GM19099 (cell line): ENCODE results near the gene LONRF3.

Experiments used
- POLR2A ChIP-seq: IDR thresholded peaks from 3 replicates; pipeline ENCODE4 v1.6.1; 2011; ENCODE audit warnings: low read depth; ENCODE audit not compliant: insufficient read length; ENCODE audit errors: extremely low read depth

Gene LONRF3

DNA sequence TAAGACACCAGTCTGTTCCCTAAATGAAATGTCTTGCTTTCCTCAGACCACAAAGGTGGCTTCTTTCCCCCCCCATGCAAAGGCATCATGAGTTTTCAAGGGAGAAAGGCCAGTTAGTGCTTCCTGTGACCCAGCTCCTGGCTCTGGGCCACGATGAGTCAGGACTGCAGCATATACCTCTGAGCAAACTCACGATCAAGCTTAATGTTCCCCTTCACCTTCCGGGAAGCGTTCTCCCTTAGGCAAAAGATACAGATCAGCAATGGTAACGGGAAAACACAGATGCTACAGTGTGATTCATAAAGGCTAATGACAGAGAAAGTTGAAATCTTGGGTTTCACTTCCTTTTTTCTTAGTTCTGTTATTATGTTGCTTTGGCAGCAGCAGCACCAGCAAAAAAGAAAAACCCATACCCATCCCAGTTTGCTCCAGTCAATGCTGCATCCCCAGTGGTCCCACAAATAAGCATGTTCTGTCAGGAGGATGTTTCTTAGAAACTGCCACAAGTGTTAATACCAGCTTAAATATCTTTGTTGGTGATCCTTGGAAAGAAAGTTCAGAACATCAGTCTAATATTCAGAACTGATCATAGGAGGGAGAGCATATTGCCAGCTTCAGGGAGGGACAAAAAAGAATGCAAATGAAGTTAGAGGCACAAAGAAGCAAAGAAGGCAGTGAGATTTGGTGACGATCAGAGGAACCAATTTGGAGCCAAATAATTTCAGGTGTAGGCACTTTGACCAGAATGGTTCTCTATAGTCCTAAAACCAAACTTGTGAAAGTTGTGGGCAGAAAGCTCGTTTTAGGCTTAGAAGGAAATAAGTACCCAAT is 41.2 kb downstream of the LONRF3 start:
- TF ChIP-seq POLR2A = no peak

- TF ChIP-seq POLR2A = no peak
Measured at GRCh38 chrX:119017077-119017476, 42.7 kb downstream of the LONRF3 start.

GRCh38 chrX:119025900-119026299 is 51.5 kb downstream of the LONRF3 start:
- no peak for TF ChIP-seq POLR2A

GRCh38 chrX:119028733-119029330 is 54.4 kb downstream of the LONRF3 start:
- no peak for TF ChIP-seq POLR2A

DNA sequence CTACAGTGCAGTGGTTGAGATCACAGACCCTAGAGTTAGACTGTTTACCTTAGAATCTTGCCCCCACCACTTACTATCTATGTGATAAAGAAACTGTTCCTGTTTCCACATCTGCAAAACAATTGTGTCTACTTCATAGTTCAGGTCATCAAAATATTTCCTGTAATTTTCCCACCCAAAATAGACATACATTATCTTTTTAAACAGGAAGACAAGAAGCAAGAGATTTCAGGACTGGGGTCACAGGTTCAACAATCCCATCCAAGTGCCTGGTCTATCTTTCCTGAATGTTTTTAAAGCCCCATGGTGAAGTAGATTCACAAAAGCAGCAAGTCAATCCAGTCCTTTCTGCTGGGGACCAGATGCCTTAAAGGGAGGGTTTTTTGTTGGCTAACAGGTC is 56.6 kb downstream of the LONRF3 start:
- no peak for TF ChIP-seq POLR2A

DNA sequence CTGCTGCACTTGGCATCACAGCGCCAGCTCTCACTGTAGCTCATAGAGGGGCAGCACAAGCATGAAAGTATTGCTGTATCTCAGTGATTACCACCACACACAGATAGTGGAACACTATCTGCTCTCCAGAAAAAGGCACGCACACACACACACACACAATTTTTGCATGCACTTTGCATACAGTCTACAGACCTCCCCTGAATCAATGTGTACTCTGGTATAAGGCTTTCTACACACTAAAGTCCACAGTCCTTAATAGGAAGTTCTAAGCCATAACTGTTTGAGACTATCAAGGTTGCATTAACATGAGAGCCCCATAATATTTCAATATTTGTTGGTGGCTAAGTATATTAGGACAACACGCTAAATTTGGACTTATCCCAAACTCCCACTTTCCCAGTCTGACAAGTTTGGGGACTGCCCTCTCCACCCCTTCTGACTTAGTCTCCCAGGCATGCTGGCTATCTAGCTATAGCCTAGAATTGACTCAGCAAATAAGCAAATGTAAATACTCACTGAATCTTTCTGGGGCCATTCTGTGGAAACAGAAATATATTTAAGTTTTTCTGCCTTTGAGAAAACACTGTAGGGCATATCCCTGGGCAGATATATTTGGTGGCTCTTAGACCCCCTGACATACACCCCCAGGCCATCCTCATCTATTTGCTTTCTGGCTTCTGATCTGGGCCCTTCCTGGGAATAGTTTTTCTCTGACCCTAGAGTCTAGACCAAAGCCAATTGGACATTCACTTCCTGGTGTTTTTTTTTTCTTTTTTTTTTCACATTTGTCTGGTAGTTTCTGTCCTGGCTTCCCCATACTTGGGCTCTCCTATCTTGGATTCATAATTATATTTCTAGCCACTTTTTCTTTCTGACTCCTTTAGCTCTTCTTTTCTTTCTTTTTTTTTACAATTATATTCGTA is 62.0 kb downstream of the LONRF3 start:
- TF ChIP-seq POLR2A = no peak

GRCh38 chrX:119040432-119040831 is 66.0 kb downstream of the LONRF3 start:
- TF ChIP-seq POLR2A = no peak

DNA sequence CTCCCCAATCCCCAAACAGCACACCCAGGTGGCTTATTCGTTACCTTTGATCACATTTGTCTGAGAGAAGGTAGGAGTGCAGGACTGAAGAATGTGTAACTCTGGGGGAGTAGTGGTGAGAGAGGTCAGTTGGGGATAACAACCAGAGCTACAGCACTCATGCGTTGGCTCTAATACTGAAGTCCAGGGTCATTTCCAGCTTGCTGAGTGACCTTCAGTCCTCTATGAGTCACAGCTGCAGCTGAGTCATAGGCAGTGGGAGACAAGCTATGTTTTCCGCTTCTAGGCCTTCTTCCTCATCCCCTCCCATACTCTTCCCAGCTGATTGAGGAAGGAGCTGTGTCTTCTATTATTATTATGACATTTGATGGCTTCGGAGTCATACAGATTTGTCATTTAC is 66.8 kb downstream of the LONRF3 start:
- TF ChIP-seq POLR2A = no peak

DNA sequence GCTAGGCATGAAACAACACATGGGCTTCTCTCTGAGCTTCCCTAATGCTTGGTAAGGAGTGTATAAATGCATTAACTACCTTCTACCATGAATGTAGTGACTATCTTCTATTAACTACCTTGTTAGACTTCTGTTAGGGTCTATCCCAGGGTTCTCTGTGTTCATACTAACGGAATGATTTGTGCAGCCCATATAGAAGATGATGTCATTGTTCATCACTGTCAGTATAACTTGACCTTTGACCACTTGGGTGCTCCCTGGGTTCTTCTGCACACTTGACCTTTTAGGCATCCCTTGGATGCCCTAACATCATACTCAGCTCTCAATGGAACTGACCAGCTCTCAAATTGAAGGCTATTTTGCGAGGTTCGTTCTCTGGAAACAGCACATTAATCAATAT is 67.6 kb downstream of the LONRF3 start:
- no peak for TF ChIP-seq POLR2A

- no peak for TF ChIP-seq POLR2A
Measured at GRCh38 chrX:119042996-119043395, 68.6 kb downstream of the LONRF3 start.

DNA sequence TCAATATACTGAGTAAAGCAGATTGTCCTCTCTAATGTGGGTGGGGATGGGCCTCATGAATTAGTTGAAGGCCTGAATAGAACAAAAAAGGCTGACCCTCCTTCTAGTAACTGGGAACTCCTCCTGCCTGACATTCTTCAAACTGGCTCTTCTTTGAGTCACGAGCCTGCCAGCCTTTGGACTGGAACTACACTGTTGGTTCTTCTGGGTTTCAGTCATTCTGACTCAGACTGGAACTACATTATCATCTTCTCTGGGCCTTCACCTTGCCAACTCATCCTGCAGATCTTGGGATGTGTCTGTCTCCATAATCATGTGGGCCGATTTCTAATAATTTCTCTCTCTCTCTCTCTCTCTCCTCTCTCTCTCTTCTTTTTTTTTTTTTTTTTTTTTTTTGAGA is 71.5 kb downstream of the LONRF3 start:
- no peak for TF ChIP-seq POLR2A

GRCh38 chrX:119055687-119056086 is 81.3 kb downstream of the LONRF3 start:
- TF ChIP-seq POLR2A = no peak

DNA sequence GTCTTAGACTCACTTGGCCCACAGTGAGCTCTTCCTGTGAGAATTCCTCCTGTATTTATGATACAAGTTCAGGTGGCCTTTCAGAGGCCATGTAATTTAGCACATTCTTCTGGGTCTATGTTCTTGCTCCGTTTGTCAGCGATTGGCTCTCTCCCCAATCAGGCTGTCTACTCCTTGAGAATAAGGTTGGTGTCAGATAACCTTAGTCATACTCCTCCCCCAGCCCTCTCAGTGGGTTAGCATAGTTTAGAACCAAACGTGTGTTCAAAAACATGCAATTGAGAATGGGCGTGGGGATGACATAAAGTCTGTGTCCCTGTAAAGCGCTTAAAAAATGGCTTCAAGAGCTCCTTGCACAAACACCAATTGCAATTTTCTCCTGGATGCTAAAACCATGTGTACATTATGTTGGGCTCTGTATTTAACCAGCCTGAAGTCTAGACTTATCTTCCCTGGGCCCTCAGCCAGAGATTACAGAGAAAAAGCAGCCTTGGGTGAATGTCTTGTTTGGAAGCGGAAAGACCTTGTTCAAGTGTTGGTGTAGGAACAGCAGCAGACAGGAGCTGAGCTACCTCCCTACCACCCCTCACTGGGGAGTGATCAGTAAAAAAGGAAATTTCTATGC is 88.4 kb downstream of the LONRF3 start:
- TF ChIP-seq POLR2A = no peak

DNA sequence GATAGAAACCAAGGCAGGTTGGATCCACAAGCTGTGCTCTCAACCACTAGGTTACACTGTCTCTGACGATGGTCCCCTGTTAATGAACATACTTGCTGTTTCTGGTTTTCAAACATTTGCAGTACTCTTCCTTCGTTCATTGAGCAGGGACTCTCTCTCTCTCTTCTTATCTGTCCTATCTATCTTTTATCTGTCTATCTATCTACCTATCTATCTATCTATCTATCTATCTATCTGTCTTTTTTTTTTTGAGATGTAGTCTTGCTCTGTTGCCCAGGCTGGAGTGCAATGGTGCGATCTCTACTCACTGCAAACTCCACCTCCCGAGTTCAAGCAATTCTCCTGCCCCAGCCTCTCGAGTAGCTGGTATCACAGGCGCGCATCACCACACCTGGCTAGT is 89.0 kb downstream of the LONRF3 start:
- no peak for TF ChIP-seq POLR2A
